Measurements from ENCODE around the gene ATP13A1. TPM values are rescaled to one million over a fixed set of nuclear protein-coding genes. Genes with fewer than 3 reads are reported as not detected.
"Not testable (repeated sequence)": the region's sequence is repeated elsewhere in the genome, so short reads cannot be mapped to it uniquely, and the experiment has no call there.

Gene ATP13A1
- total RNA-seq: 10 to 100 TPM; 57.0 to 65.1 TPM
- long read RNA-seq, transcript ATP13A1-202 (26 exons, 3,861 nt): major isoform, 5 of 84 reads
- long read RNA-seq, partial matches to known transcripts: 72 of 84 reads
- long read RNA-seq, other reads (novel, unspliced or antisense): 7 of 84 reads

- DNase-seq: peak; percentile 96 to 98
- peak; percentile 87 for ATAC-seq
- intact Hi-C loops (cut with DNase I, micrococcal nuclease): no loop called here
Measured at GRCh38 chr19:19663256-19664120, at the start of gene ATP13A1. ATP13A1 (minus strand) TSS chr19:19663676; CDS start chr19:19663666, 10 bp downstream.

- intact Hi-C loops (cut with DNase I, micrococcal nuclease): no loop called here
- DNase-seq: no peak
- no peak for ATAC-seq
Measured at GRCh38 chr19:19711934-19712828, 48.7 kb upstream of the ATP13A1 start.

- intact Hi-C loops (cut with DNase I, micrococcal nuclease): no loop called here
- ATAC-seq (no peak), DNase-seq (no peak)
Measured at GRCh38 chr19:19711306-19711933, 47.9 kb upstream of the ATP13A1 start.

- DNase-seq (no peak), ATAC-seq (no peak)
- intact Hi-C loops (cut with DNase I, micrococcal nuclease): no loop called here
Measured at GRCh38 chr19:19710506-19710905, 47.0 kb upstream of the ATP13A1 start.

GRCh38 chr19:19704836-19705235 is 41.4 kb upstream of the ATP13A1 start:
- intact Hi-C loops (cut with DNase I, micrococcal nuclease): no loop called here
- ATAC-seq: no peak

GRCh38 chr19:19700493-19700892 is 37.0 kb upstream of the ATP13A1 start:
- ATAC-seq; intact Hi-C loops (cut with DNase I, micrococcal nuclease); DNase-seq: not testable (repeated sequence)

More at GRCh38 chr19:19704836-19705235, 41.4 kb upstream of the ATP13A1 start:
- no peak for DNase-seq

GRCh38 chr19:19697589-19697988 is 34.1 kb upstream of the ATP13A1 start:
- no peak for ATAC-seq
- intact Hi-C loops (cut with DNase I, micrococcal nuclease): no loop called here
- DNase-seq: no peak

GRCh38 chr19:19696386-19696785 is 32.9 kb upstream of the ATP13A1 start:
- no peak for DNase-seq
- ATAC-seq: no peak
- intact Hi-C loops (cut with DNase I, micrococcal nuclease): no loop called here

GRCh38 chr19:19691683-19692082 is 28.2 kb upstream of the ATP13A1 start:
- DNase-seq: no peak
- intact Hi-C loops (cut with DNase I, micrococcal nuclease): no loop called here
- ATAC-seq: no peak

- DNase-seq; intact Hi-C loops (cut with DNase I, micrococcal nuclease); ATAC-seq: not testable (repeated sequence)
Measured at GRCh38 chr19:19689023-19689422, 25.5 kb upstream of the ATP13A1 start.

- DNase-seq (no peak), ATAC-seq (peak; percentile 40)
- intact Hi-C loops (cut with DNase I, micrococcal nuclease): no loop called here
Measured at GRCh38 chr19:19687090-19687489, 23.6 kb upstream of the ATP13A1 start.

- DNase-seq (no peak), ATAC-seq (no peak)
- intact Hi-C loops (cut with DNase I, micrococcal nuclease): no loop called here
Measured at GRCh38 chr19:19686580-19686979, 23.1 kb upstream of the ATP13A1 start.

- DNase-seq; intact Hi-C loops (cut with DNase I, micrococcal nuclease); ATAC-seq: not testable (repeated sequence)
Measured at GRCh38 chr19:19686119-19686518, 22.6 kb upstream of the ATP13A1 start.

- ATAC-seq (no peak), DNase-seq (no peak)
- intact Hi-C loops (cut with DNase I, micrococcal nuclease): no loop called here
Measured at GRCh38 chr19:19679176-19680073, 15.9 kb upstream of the ATP13A1 start.

GRCh38 chr19:19677579-19677978 is 14.1 kb upstream of the ATP13A1 start:
- intact Hi-C loops (cut with DNase I, micrococcal nuclease): no loop called here
- ATAC-seq: no peak
- DNase-seq: no peak

- ATAC-seq (no peak), DNase-seq (no peak)
- intact Hi-C loops (cut with DNase I, micrococcal nuclease): no loop called here
Measured at GRCh38 chr19:19674315-19674714, 10.8 kb upstream of the ATP13A1 start.

GRCh38 chr19:19672816-19673215 is 9.3 kb upstream of the ATP13A1 start:
- intact Hi-C loops (cut with DNase I, micrococcal nuclease): no loop called here
- ATAC-seq: no peak
- no peak for DNase-seq

GRCh38 chr19:19670070-19670551 is 6.6 kb upstream of the ATP13A1 start:
- DNase-seq (no peak), ATAC-seq (no peak)
- intact Hi-C loops (cut with DNase I, micrococcal nuclease): no loop called here
